AG09309 (cell line): ENCODE results near the gene NATD1.

Experiments used
- DNase-seq: peaks from one replicate; pipeline ENCODE4 v3.0.0-alpha.2; 2010; ENCODE audit warnings: low read depth
- H3K4me3 ChIP-seq: 2 replicates; pipeline ENCODE4 v1.5.1; 2011; ENCODE audit warnings: mild to moderate bottlenecking, low read depth, low read length, moderate library complexity; ENCODE audit not compliant: control insufficient read depth
- TF ChIP-seq, protein P1 (sequence below): IDR thresholded peaks from 2 replicates; pipeline ENCODE4 v1.5.1; 2011; ENCODE audit warnings: mild to moderate bottlenecking, low read depth, low read length, inconsistent platforms; ENCODE audit not compliant: insufficient read depth, control insufficient read depth; ENCODE audit errors: missing control alignments

The NATD1 gene, protein sequence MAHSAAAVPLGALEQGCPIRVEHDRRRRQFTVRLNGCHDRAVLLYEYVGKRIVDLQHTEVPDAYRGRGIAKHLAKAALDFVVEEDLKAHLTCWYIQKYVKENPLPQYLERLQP

DNA sequence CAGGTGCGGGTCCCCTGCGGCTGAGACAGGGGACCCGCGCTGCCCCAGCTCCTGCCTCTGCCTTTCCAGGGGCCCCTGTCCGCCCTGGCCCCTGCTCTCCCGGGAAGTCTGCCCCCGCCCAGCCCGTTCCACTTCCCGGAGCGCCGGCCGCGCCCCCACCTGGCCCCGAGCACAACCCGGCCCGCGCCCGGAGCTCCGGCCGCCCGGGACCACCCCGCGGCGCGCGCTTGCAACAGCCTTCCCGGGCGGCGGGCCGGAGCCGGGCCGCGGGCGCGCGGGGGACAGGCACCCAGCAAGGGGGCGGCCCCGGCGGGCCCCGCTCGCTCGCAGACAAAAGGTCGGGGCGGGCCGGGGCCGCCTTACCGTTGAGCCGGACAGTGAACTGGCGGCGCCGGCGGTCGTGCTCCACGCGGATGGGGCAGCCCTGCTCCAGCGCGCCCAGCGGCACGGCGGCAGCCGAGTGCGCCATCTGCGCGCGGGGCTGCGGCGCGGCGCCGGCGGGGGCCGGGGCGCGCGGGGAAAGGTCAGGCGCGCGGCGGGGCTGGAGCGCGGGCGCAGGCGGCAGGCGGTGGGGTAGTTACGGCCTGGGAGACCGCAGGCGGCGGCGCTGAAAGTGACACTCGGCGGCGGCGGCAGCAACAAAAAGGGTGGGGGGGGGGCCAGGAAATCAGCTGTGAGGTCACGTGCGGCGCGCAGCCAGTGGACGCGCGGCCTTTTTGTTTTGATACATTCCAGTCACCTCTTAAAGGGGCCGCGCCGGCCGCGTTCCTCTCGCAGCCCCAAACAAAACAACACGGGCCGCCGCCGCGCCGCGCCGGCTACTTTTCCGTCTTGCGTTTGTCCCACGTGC lies at the start of gene NATD1:
NATD1 (minus strand) TSS at position 615 of the 850 bp plus-strand sequence; CDS start at position 469, 146 bp downstream.
- no peak for DNase-seq
- TF ChIP-seq, protein P1, sequence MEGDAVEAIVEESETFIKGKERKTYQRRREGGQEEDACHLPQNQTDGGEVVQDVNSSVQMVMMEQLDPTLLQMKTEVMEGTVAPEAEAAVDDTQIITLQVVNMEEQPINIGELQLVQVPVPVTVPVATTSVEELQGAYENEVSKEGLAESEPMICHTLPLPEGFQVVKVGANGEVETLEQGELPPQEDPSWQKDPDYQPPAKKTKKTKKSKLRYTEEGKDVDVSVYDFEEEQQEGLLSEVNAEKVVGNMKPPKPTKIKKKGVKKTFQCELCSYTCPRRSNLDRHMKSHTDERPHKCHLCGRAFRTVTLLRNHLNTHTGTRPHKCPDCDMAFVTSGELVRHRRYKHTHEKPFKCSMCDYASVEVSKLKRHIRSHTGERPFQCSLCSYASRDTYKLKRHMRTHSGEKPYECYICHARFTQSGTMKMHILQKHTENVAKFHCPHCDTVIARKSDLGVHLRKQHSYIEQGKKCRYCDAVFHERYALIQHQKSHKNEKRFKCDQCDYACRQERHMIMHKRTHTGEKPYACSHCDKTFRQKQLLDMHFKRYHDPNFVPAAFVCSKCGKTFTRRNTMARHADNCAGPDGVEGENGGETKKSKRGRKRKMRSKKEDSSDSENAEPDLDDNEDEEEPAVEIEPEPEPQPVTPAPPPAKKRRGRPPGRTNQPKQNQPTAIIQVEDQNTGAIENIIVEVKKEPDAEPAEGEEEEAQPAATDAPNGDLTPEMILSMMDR: no peak
- peak within 1 kb of the TSS; percentile 61 for H3K4me3 ChIP-seq

DNA sequence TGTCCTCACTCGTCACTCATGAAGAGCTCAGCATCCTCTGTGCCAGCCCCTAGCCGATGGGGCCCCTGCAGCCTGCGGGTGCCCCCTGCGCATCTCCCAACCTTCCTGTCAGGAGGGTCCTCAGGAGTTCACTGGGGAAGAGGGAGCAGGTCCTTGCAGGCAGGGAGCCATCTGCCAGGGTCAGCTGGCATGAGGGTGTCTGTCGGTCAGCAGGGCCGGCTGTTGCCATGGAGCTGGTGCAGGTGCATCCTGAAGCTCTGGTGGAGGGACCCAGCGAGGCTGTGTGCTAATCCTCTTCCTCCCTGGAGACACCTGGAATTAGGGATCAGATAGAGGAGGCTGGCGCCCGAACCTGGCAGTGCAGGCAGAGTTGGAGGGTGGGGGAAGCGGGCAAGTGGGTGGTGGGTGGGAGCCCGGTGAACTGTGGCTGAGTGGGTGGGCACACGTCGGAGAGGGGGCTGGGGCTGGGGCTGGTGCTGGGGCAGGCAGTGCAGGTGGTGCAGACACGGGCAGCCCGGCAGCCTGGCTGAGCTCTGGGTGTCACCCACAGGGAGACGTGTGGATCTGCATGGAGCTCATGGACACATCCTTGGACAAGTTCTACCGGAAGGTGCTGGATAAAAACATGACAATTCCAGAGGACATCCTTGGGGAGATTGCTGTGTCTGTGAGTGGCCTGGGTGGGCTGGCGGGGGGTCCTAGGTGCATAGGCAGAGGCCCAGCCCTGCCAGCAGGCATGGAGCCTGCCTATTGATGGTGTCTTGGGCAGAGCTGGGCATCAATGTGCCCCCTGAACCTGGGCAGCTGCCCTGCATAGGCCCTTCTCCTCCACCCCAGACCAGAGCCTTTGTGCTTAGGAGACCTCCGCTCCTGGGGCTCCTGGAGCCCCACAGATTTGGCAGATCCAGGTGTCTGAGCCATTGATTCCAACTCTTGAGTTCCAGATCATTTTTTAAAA lies 48.7 kb upstream of the NATD1 start:
- TF ChIP-seq, protein P1: no peak
- no peak for DNase-seq
- H3K4me3 ChIP-seq: no peak overlapping the region

DNA sequence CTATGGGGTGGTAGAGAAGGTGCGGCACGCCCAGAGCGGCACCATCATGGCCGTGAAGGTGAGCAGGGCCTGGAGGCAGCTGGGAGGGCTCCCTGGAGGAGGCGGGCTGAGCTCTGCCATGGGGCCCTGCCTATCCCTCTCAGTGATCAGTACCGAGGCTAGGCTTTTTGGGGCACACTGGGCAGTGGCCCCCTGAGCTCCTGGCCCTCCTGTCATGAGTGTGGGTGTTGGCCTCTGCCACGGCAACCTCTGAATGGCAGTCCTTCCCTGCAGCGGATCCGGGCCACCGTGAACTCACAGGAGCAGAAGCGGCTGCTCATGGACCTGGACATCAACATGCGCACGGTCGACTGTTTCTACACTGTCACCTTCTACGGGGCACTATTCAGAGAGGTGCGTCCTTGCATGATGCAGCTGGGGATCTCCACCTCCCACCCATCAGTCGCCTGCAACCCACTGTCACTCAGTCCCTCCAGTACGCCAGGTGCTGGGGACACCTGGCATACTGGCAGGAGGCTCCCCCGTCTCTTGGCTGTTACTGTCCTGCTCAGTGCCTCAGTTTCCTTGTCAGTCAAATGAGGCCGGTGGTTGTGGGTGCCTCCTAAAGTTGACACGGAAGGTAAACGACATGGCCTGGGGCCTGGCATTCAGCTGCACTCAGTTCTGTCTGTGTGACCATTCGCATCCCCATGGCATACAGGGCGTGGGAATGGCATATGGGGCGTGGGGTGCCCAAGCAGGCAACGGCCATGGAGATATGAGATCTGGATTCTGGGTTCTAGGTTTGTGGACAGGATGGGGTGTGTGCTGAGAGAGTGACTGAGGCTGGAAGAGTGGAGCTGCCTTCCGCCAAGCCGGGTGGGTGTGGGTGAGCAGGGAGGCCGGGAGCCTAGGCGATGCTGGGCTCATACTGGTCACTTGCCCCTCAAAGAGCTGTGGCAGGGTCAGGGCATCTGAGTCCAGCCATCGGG lies 47.7 kb upstream of the NATD1 start:
- no peak overlapping the region for H3K4me3 ChIP-seq
- no peak for DNase-seq
- TF ChIP-seq, protein P1: no peak

DNA sequence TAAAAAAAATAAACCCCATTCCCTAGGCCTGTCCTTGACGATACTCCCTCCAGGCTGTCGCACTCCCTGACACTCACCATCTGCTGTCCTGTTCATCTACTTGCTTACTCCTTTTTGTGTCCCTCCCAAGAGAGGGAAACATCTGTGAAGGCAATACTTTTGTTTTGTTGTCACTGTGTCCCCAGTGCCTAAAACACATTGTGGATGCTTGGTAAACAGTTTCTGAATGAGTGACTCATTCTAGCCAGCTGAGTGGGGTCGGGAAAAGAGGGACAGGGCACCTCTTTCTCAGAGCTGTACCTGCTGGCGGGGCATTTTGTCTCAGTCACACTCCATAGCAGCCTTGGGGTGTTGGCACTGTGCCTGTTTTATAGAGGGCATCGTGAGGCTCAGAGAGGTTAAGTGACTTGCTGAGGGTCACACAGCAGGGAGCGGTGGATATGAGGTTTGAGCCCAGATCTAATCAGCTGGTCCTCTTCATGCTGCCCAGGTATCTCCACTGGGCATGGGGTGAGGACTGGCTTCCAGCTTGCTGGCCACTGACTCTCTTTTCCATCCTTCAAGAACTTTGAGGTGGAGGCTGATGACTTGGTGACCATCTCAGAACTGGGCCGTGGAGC lies 46.9 kb upstream of the NATD1 start:
- no peak for DNase-seq
- no peak overlapping the region for H3K4me3 ChIP-seq
- TF ChIP-seq, protein P1: no peak

DNA sequence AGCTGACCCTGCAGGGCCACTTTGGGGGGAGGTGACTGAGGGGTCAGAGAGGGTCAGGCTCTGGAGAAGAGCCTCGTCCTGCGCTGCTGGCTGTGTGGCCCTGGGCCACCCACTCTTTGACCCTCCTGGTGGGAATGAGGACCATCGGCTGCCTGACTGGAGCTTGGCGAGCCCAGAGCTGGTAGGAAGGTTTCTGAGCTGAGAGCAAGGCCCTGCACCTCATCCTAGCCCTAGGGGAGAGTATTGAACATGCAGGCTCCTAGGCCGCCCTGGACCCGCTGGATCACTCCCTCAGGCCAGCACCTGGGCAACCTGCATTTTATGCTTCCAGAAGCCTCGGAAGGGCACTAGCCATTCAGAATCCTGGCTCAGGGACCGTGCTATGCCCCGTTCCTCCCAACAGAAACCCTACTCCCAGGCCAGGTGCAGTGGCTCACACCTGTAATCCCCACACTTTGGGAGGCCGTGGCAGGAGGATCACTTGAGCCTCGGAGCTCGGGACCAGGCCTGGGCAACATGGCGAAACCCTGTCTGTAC lies 45.8 kb upstream of the NATD1 start:
- no peak overlapping the region for H3K4me3 ChIP-seq
- no peak for DNase-seq
- TF ChIP-seq, protein P1: no peak
